Loucy (cell line): Measurements from ENCODE around the gene UMODL1.

Experiments used
- H2AFZ ChIP-seq: fragments of 200-600 bp; sonication (generic); 2 replicates; pipeline ENCODE4 v1.6.0; 2016; ENCODE audit warnings: antibody characterized with exemption, mild to moderate bottlenecking, low read length, moderate library complexity
- H3F3A ChIP-seq: fragments of 200-600 bp; 2 replicates; pipeline ENCODE4 v1.6.0; 2016; ENCODE audit warnings: antibody characterized with exemption, low read depth, mild to moderate bottlenecking
- H3K27me3 ChIP-seq: fragments of 200-600 bp; sonication (generic); 2 replicates; pipeline ENCODE4 v1.6.1; 2014; ENCODE audit warnings: low read length, mild to moderate bottlenecking; ENCODE audit not compliant: insufficient read depth, poor library complexity, severe bottlenecking
- H3K36me3 ChIP-seq: fragments of 200-600 bp; sonication (generic); 2 replicates; pipeline ENCODE4 v1.6.1; 2016; ENCODE audit warnings: low read length; ENCODE audit not compliant: insufficient read depth
- H3K4me1 ChIP-seq: fragments of 200-600 bp; sonication (generic); 2 replicates; pipeline ENCODE4 v1.5.1; 2014; ENCODE audit warnings: low read length, mild to moderate bottlenecking; ENCODE audit not compliant: insufficient read depth, poor library complexity, severe bottlenecking
- H3K4me2 ChIP-seq: fragments of 200-600 bp; sonication (generic); 2 replicates; pipeline ENCODE4 v1.6.0; 2014; ENCODE audit warnings: antibody characterized with exemption, low read length, low read depth, mild to moderate bottlenecking; ENCODE audit not compliant: poor library complexity, severe bottlenecking
- H3K4me3 ChIP-seq: fragments of 200-600 bp; sonication (generic); 2 replicates; pipeline ENCODE4 v1.5.1; 2014; ENCODE audit warnings: low read length, mild to moderate bottlenecking, mixed read lengths; ENCODE audit not compliant: poor library complexity, severe bottlenecking
- H3K79me2 ChIP-seq: fragments of 200-600 bp; sonication (generic); 2 replicates; pipeline ENCODE4 v1.6.1; 2014; ENCODE audit warnings: low read length; ENCODE audit not compliant: insufficient read depth
- H3K9ac ChIP-seq: fragments of 200-600 bp; sonication (generic); 2 replicates; pipeline ENCODE4 v1.6.0; 2014; ENCODE audit warnings: mild to moderate bottlenecking, low read depth, low read length, moderate library complexity; ENCODE audit not compliant: poor library complexity, severe bottlenecking
- H3K9me2 ChIP-seq: fragments of 200-600 bp; sonication (generic); replicated peaks from 2 replicates; pipeline ENCODE4 v1.6.1; 2016; ENCODE audit warnings: low read depth, low read length, mixed read lengths
- H3K9me3 ChIP-seq: fragments of 200-600 bp; sonication (generic); 2 replicates; pipeline ENCODE4 v1.6.1; 2014; ENCODE audit warnings: mild to moderate bottlenecking, antibody characterized with exemption, low read length, low read depth; ENCODE audit not compliant: insufficient read depth
- H4K20me1 ChIP-seq: fragments of 200-600 bp; sonication (generic); 2 replicates; pipeline ENCODE4 v1.6.0; 2014; ENCODE audit warnings: antibody characterized with exemption, low read length, mild to moderate bottlenecking; ENCODE audit not compliant: insufficient read depth, poor library complexity, severe bottlenecking
- EZH2phosphoT487 ChIP-seq: fragments of 200-600 bp; IDR thresholded peaks from 2 replicates; pipeline ENCODE4 v1.6.1; 2018; ENCODE audit warnings: antibody characterized with exemption, mild to moderate bottlenecking, moderate library complexity, borderline replicate concordance
- TF ChIP-seq, protein P1 (sequence below): fragments of 200-600 bp; sonication (generic); conservative IDR thresholded peaks from 2 replicates; pipeline ENCODE4 v1.5.1; 2014; ENCODE audit warnings: mild to moderate bottlenecking, antibody characterized with exemption, low read length

UMODL1 gene

GRCh38 chr21:42068592-42068991 is 2.5 kb upstream of the UMODL1 start:
- H3K36me3 ChIP-seq = no peaks in the 10 kb centered on the region
- H3K9me3 ChIP-seq = no peaks in the 10 kb centered on the region
- H3K4me3 ChIP-seq = no peak overlapping the region
- no peak overlapping the region for H3K4me2 ChIP-seq
- H3K79me2 ChIP-seq = peaks cover 32% of the 10 kb centered on the region
- no peak overlapping the region for H2AFZ ChIP-seq
- no peaks in the 10 kb centered on the region for H3K9me2 ChIP-seq
- H3K27me3 ChIP-seq = no peaks in the 10 kb centered on the region
- peaks cover 34% of the 10 kb centered on the region for H3K4me1 ChIP-seq
- H3K9ac ChIP-seq = no peak overlapping the region
- no peak for TF ChIP-seq EZH2phosphoT487
- TF ChIP-seq, protein P1, sequence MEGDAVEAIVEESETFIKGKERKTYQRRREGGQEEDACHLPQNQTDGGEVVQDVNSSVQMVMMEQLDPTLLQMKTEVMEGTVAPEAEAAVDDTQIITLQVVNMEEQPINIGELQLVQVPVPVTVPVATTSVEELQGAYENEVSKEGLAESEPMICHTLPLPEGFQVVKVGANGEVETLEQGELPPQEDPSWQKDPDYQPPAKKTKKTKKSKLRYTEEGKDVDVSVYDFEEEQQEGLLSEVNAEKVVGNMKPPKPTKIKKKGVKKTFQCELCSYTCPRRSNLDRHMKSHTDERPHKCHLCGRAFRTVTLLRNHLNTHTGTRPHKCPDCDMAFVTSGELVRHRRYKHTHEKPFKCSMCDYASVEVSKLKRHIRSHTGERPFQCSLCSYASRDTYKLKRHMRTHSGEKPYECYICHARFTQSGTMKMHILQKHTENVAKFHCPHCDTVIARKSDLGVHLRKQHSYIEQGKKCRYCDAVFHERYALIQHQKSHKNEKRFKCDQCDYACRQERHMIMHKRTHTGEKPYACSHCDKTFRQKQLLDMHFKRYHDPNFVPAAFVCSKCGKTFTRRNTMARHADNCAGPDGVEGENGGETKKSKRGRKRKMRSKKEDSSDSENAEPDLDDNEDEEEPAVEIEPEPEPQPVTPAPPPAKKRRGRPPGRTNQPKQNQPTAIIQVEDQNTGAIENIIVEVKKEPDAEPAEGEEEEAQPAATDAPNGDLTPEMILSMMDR = no peak
- H4K20me1 ChIP-seq = no peaks in the 10 kb centered on the region
- H3F3A ChIP-seq = no peaks in the 10 kb centered on the region

GRCh38 chr21:42069327-42069726 is 1.8 kb upstream of the UMODL1 start:
- Histone ChIP-seq H3K4me2 (no peak overlapping the region), H4K20me1 (no peaks in the 10 kb centered on the region), H3K27me3 (no peaks in the 10 kb centered on the region), H3K4me1 (peaks cover 33% of the 10 kb centered on the region), H3K9me2 (no peaks in the 10 kb centered on the region), H3K79me2 (peaks cover 24% of the 10 kb centered on the region), H3K9ac (no peak overlapping the region), H3K9me3 (no peaks in the 10 kb centered on the region), H3K4me3 (no peak overlapping the region), H3F3A (no peaks in the 10 kb centered on the region), H2AFZ (no peak overlapping the region), H3K36me3 (no peaks in the 10 kb centered on the region)
- TF ChIP-seq EZH2phosphoT487 = no peak
- TF ChIP-seq, protein P1 = no peak

GRCh38 chr21:42069843-42070242 is 1.3 kb upstream of the UMODL1 start:
- H3F3A ChIP-seq = no peaks in the 10 kb centered on the region
- TF ChIP-seq, protein P1 = no peak
- no peak for TF ChIP-seq EZH2phosphoT487
- H3K9me2 ChIP-seq = no peaks in the 10 kb centered on the region
- no peak overlapping the region for H3K4me2 ChIP-seq
- H3K9me3 ChIP-seq = no peaks in the 10 kb centered on the region
- no peaks in the 10 kb centered on the region for H3K27me3 ChIP-seq
- H3K79me2 ChIP-seq = peaks cover 19% of the 10 kb centered on the region
- no peak overlapping the region for H3K4me3 ChIP-seq
- no peaks in the 10 kb centered on the region for H4K20me1 ChIP-seq
- H3K36me3 ChIP-seq = no peaks in the 10 kb centered on the region
- H3K4me1 ChIP-seq = peaks cover 27% of the 10 kb centered on the region
- no peak overlapping the region for H3K9ac ChIP-seq
- H2AFZ ChIP-seq = no peak overlapping the region
